OCI-LY7 (cell line): ENCODE data around the gene BICDL1.

ENCODE experiments used
- CTCF ChIP-seq: fragments of 200-600 bp; sonication (generic); conservative IDR thresholded peaks from 2 replicates; pipeline ENCODE4 v1.5.1; 2014; ENCODE audit warnings: mild to moderate bottlenecking, antibody characterized with exemption, low read length, moderate library complexity, mixed read lengths
- EZH2phosphoT487 ChIP-seq: fragments of 200-600 bp; sonication (generic); IDR thresholded peaks from 2 replicates; pipeline ENCODE4 v1.6.1; 2018; ENCODE audit warnings: low read depth, borderline replicate concordance, mild to moderate bottlenecking, mixed run types, antibody characterized with exemption, low read length, moderate library complexity, mixed read lengths

- TF ChIP-seq CTCF (no peak), EZH2phosphoT487 (no peak)
These were observed 310 bp downstream of the BICDL1 start for GRCh38 chr12:119989361-119989730.
